ENCODE results near the gene CAMK1D. TPM values are rescaled to one million over a fixed set of nuclear protein-coding genes. Genes with fewer than 3 reads are reported as not detected.
"Not testable (repeated sequence)": the region's sequence is repeated elsewhere in the genome, so short reads cannot be mapped to it uniquely, and the experiment has no call there.

The CAMK1D gene
- polyA plus RNA-seq, 1 experiment = 1.1 TPM

DNA sequence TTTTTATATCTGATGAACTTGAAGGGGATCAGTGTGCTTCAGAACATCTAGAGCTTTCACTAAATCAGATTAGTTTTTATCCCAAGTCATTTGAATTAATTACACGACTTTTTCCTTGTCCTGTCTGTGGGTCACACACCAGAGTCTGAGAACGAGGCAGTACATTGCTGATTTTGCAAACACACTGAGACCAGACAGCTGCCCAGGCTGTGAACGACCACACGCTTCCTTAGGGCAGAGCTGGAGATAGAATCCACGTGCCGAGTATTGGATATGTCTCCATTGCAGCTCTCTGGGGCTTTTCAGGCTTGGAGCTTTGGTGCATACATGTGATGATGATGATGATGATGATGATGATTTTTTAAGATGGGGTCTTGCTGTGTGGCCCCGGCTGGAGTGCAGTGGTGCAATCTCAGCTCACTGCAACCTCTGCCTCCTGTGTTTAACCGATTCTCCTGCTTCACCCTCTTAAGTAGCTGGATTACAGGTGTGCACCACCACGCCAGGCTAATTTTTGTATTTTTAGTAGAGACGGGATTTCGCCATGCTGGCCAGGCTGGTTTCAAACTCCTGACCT, 81.1 kb downstream of the CAMK1D start:
- POLR2A ChIA-PET = no interaction called here
- TF ChIP-seq, protein P1, sequence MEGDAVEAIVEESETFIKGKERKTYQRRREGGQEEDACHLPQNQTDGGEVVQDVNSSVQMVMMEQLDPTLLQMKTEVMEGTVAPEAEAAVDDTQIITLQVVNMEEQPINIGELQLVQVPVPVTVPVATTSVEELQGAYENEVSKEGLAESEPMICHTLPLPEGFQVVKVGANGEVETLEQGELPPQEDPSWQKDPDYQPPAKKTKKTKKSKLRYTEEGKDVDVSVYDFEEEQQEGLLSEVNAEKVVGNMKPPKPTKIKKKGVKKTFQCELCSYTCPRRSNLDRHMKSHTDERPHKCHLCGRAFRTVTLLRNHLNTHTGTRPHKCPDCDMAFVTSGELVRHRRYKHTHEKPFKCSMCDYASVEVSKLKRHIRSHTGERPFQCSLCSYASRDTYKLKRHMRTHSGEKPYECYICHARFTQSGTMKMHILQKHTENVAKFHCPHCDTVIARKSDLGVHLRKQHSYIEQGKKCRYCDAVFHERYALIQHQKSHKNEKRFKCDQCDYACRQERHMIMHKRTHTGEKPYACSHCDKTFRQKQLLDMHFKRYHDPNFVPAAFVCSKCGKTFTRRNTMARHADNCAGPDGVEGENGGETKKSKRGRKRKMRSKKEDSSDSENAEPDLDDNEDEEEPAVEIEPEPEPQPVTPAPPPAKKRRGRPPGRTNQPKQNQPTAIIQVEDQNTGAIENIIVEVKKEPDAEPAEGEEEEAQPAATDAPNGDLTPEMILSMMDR (IDR thresholded peaks at IDR 0.05; ENCODE audit: insufficient read depth, low read depth, low read length) = no peak

DNA sequence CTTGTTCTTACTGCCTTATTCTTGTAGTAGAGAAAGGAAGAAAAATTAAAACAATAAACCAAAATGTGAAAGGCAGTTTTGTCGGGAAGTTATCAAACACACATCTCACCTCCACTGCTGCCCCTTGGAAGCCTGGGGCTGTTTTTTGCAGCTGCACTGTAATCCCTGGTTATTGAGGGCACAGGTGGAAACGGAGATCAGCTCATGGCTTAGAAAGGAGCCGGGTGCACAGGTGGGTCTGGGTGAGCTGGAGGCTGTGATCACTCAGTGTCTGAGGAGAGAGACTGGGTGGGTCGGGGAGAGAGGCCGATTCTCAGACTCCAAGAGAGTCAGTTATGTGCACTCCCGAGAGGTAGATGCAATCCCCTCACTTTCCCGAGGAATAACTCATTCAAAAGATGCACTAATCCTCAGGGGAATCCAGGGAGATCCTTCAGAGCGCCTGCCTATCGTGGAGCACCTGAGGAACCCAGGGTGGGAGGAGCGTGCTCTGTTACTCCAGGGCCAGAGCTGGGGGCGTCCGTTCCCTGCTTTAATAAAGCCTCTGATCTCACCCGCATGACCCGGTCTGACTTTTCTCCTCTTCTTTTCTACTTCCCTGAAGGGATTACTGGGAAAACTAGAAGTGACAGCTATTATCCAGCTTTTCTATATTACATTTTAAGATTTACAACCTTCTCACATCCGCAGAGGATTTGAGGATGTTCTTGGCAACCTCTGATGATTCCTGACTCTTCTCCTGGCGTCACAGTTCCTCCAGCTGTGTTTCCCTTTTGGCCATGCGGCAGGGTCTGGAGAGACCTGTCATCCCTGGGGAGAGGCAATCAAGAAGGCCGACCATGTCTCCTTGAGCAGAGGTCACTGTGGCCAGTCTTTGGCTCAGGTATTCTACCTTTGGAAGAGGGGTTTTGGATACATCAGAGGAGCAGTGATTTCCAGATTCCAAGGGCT, 82.1 kb downstream of the CAMK1D start:
- ChIA-PET CTCF (no interaction called here), POLR2A (interaction anchor here (0.5 kb wide), 1 partner anchor 272 kb away, joined by 4 read pairs; no protein-coding TSS in a partner anchor)

More for the DNA sequence above, 81.1 kb downstream of the CAMK1D start:
- Histone ChIP-seq H3K27me3 (ENCODE audit: control insufficient read depth, insufficient read depth, low read length) (no peaks in the 10 kb centered on the region), H3K36me3 (ENCODE audit: control insufficient read depth, insufficient read depth, low read length) (no peaks in the 10 kb centered on the region), H3K4me3 (ENCODE audit: low read depth, low read length) (no peak overlapping the region)
- DNase-seq (ENCODE audit: low read depth) = no peak
- CTCF ChIA-PET = no interaction called here

DNA sequence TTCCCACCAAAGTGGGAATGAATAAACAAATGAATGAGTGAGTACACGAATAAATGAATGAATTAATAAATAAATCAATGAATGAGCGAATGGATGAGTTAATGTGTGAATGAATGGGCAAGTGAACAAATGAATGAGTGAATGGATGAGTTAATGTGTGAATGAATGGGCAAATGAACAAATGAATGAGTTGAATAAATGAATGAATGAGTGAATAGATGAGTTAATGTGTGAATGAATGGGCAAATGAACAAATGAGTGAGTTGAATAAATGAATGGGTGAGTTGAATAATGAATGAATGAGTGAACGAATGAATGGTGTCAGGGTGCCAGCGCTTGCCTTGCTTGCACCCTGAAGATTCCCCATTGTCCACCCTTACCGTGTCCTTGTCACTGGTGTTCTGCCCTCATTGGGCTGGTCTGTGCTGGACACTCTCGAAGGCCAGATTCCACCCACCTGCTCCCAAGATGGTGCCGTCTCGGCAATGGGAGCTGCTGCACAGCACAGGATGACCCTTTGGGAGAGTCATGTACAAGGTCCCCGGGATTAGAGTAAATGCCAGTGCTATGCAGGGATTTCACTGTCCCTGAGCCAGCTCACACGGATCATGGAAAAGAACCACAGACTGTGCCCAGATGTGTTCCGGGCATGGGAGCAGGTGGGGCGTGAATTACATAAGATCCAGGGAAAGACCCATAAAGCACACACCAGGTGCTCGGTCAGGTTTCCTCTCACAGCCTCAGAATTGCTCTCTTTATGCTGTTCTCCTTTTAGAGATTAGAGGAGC, 83.2 kb downstream of the CAMK1D start:
- DNase-seq (ENCODE audit: low read depth) = no peak
- TF ChIP-seq, protein P1 (IDR thresholded peaks at IDR 0.05; ENCODE audit: insufficient read depth, low read depth, low read length) = no peak
- CTCF ChIA-PET = no interaction called here
- POLR2A ChIA-PET = no interaction called here
- no peaks in the 10 kb centered on the region for H3K36me3 ChIP-seq (ENCODE audit: control insufficient read depth, insufficient read depth, low read length)
- H3K27me3 ChIP-seq (ENCODE audit: control insufficient read depth, insufficient read depth, low read length) = no peaks in the 10 kb centered on the region
- no peak overlapping the region for H3K4me3 ChIP-seq (ENCODE audit: low read depth, low read length)

More for the DNA sequence above, 82.1 kb downstream of the CAMK1D start:
- Histone ChIP-seq H3K4me3 (ENCODE audit: low read depth, low read length) (no peak overlapping the region), H3K36me3 (ENCODE audit: control insufficient read depth, insufficient read depth, low read length) (no peaks in the 10 kb centered on the region), H3K27me3 (ENCODE audit: control insufficient read depth, insufficient read depth, low read length) (no peaks in the 10 kb centered on the region)
- DNase-seq (ENCODE audit: low read depth) = no peak
- TF ChIP-seq, protein P1 (IDR thresholded peaks at IDR 0.05; ENCODE audit: insufficient read depth, low read depth, low read length) = no peak

DNA sequence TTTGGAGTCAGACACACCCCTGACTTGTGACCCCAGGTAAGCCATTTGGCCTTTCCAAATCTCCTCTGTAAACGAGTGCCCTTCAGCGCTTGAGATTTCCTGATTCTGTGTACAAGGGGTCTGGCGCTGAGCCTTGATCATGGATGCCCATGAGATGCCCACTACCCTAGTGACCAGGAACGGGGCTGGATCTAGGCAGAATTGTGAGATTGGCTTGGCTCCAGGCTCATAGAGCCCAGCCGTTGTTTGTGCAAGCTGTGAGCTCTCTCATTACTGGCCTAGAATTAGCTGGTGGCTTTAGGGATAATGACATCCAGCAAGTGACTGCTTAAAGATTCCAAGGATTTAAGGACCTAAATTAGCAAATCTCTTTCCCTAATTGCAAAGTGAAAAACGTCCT, 84.9 kb downstream of the CAMK1D start:
- Histone ChIP-seq H3K36me3 (ENCODE audit: control insufficient read depth, insufficient read depth, low read length) (no peaks in the 10 kb centered on the region), H3K4me3 (ENCODE audit: low read depth, low read length) (no peak overlapping the region), H3K27me3 (ENCODE audit: control insufficient read depth, insufficient read depth, low read length) (no peaks in the 10 kb centered on the region)
- DNase-seq (ENCODE audit: low read depth) = no peak
- ChIA-PET CTCF (no interaction called here), POLR2A (no interaction called here)
- TF ChIP-seq, protein P1 (IDR thresholded peaks at IDR 0.05; ENCODE audit: insufficient read depth, low read depth, low read length) = no peak

DNA sequence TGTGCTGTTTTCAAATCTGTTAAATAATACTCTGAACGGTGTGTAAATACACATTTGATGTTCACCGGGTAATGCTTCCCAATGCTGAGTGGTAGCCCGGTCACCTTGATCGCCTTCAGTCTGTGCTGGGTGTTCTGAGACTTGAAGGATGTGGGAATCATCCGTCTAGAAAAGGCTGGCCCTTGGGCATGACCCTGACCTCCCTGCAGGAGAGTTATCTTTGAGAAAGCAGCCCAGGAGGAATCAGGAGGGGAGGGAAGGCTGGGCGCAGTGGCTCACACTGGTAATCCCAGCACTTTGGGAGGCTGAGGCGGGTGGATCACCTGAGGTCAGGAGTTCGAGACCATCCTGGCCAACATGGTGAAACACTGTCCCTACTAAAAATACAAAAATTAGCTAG, 85.3 kb downstream of the CAMK1D start:
- H3K27me3 ChIP-seq (ENCODE audit: control insufficient read depth, insufficient read depth, low read length); DNase-seq (ENCODE audit: low read depth); CTCF ChIA-PET; H3K36me3 ChIP-seq (ENCODE audit: control insufficient read depth, insufficient read depth, low read length); H3K4me3 ChIP-seq (ENCODE audit: low read depth, low read length): not testable (repeated sequence)
- POLR2A ChIA-PET = interaction anchor here (0.5 kb wide), 1 partner anchor 14 kb away, joined by 3 read pairs; no protein-coding TSS in a partner anchor
